H1 (cell line): ENCODE results near the gene SIRT3. TPM values are rescaled to one million over a fixed set of nuclear protein-coding genes. Genes with fewer than 3 reads are reported as not detected.

ENCODE experiments used
- CTCF ChIA-PET: fragments of 300-600 bp; sonication (Branson Sonifier 250); formaldehyde crosslinking; loops from one replicate; lab custom pipeline; 2021; ENCODE audit not compliant: partially characterized antibody; lab: Charles Lee
- POLR2A ChIA-PET: fragments of 300-600 bp; sonication (Branson Sonifier 250); formaldehyde crosslinking; loops from one replicate; lab custom pipeline; 2021; ENCODE audit warnings: inconsistent platforms; ENCODE audit not compliant: partially characterized antibody; lab: Charles Lee
- DNase-seq, 2 experiments: peaks; one replicate each; pipeline versions ENCODE4 v3.0.0 to v3.0.0-alpha.2; 2010 to 2022; ENCODE audit warnings: low spot score in 2 of 2, low read depth in 1 of 2, mixed read lengths in 1 of 2
- FAIRE-seq: peaks from 2 replicates; lab custom pipeline; 2011; peaks lifted over from hg19 to GRCh38; lab: Jason Lieb, UNC
- H2AFZ ChIP-seq: 2 replicates; pipeline ENCODE4 v1.8.1; 2012; ENCODE audit warnings: low read length, inconsistent platforms
- H2AK5ac ChIP-seq: 2 replicates; pipeline ENCODE4 v1.6.1; 2013; ENCODE audit warnings: low read depth, low read length
- H2BK120ac ChIP-seq: replicated peaks from 2 replicates; pipeline ENCODE3; 2013; ENCODE audit warnings: low read depth, low read length, inconsistent platforms
- H2BK12ac ChIP-seq: 2 replicates; pipeline ENCODE4 v1.6.1; 2013; ENCODE audit warnings: low read depth, low read length
- H2BK15ac ChIP-seq: 2 replicates; pipeline ENCODE4 v1.6.1; 2013; ENCODE audit warnings: low read length
- H2BK20ac ChIP-seq: 2 replicates; pipeline ENCODE4 v1.6.1; 2013; ENCODE audit warnings: low read length
- H2BK5ac ChIP-seq: 2 replicates; pipeline ENCODE4 v1.6.1; 2013; ENCODE audit warnings: low read depth, low read length
- H3K14ac ChIP-seq: 2 replicates; pipeline ENCODE4 v1.6.1; 2013; ENCODE audit warnings: inconsistent platforms; ENCODE audit not compliant: insufficient read length
- H3K18ac ChIP-seq: 2 replicates; pipeline ENCODE4 v1.6.1; 2013; ENCODE audit warnings: low read length; ENCODE audit errors: extremely low read depth
- H3K23ac ChIP-seq: 2 replicates; pipeline ENCODE4 v1.6.1; 2013; ENCODE audit warnings: inconsistent platforms; ENCODE audit not compliant: insufficient read length
- H3K23me2 ChIP-seq: 2 replicates; pipeline ENCODE4 v1.6.1; 2013; ENCODE audit warnings: low read depth, low read length
- H3K27ac ChIP-seq: 2 replicates; pipeline ENCODE4 v1.6.1; 2011; ENCODE audit warnings: low read depth, low read length, inconsistent platforms
- H3K27me3 ChIP-seq, 4 experiments: replicated peaks in 1 of 4; 1 replicate in 1 of 4; 2 replicates in 3 of 4; pipeline versions ENCODE4 v1.6.1 to v1.8.1; 2011 to 2013; ENCODE audit warnings: low read length in 3 of 4, mild to moderate bottlenecking in 3 of 4, inconsistent platforms in 2 of 4, mixed read lengths in 2 of 4, moderate library complexity in 1 of 4; ENCODE audit not compliant: control insufficient read depth in 3 of 4, insufficient read depth in 3 of 4; ENCODE audit errors: extremely low read depth in 1 of 4
- H3K36me3 ChIP-seq, 4 experiments: 2 replicates each; pipeline versions ENCODE4 v1.6.1 to v1.8.1; 2011 to 2013; ENCODE audit warnings: mild to moderate bottlenecking in 4 of 4, low read length in 3 of 4, moderate library complexity in 2 of 4, control low read depth in 1 of 4, inconsistent platforms in 1 of 4; ENCODE audit not compliant: insufficient read depth in 4 of 4, control insufficient read depth in 2 of 4
- H3K4ac ChIP-seq: replicated peaks from 2 replicates; pipeline ENCODE3; 2013; ENCODE audit warnings: low read length, low read depth, mixed read lengths, inconsistent platforms; ENCODE audit not compliant: insufficient read length
- H3K4me1 ChIP-seq, 4 experiments: replicated peaks in 1 of 4; 1 replicate in 1 of 4; 2 replicates in 3 of 4; pipeline versions ENCODE4 v1.6.1 to v1.8.1; 2011 to 2013; ENCODE audit warnings: low read length in 3 of 4, inconsistent platforms in 2 of 4, mixed read lengths in 1 of 4; ENCODE audit not compliant: insufficient read depth in 4 of 4, control insufficient read depth in 3 of 4
- H3K4me2 ChIP-seq, 2 experiments: 2 replicates each; pipeline versions ENCODE4 v1.6.1 to v1.8.1; 2011 to 2013; ENCODE audit warnings: low read depth in 2 of 2, low read length in 2 of 2, control low read depth in 1 of 2, inconsistent platforms in 1 of 2, mild to moderate bottlenecking in 1 of 2; ENCODE audit not compliant: insufficient read depth in 1 of 2
- H3K4me3 ChIP-seq, 4 experiments: fragments of 200-600, 300-600 bp in 1 of 4; sonication (generic), shearing (Covaris generic), sonication (Bioruptor Twin) in 1 of 4; 2 replicates each; pipeline versions ENCODE4 v1.5.1 to v1.8.1; 2011 to 2016; ENCODE audit warnings: low read length in 4 of 4, low read depth in 3 of 4, control low read depth in 2 of 4, inconsistent platforms in 2 of 4, mild to moderate bottlenecking in 2 of 4, mixed read lengths in 1 of 4, moderate library complexity in 1 of 4; ENCODE audit not compliant: insufficient read depth in 2 of 4; ENCODE audit errors: extremely low read depth in 1 of 4
- H3K56ac ChIP-seq: replicated peaks from 2 replicates; pipeline ENCODE3; 2013; ENCODE audit warnings: low read depth, mild to moderate bottlenecking, mixed read lengths, low read length, inconsistent platforms; ENCODE audit not compliant: insufficient read length
- H3K79me1 ChIP-seq: 2 replicates; pipeline ENCODE4 v1.6.1; 2013; ENCODE audit warnings: low read depth, low read length, control low read depth
- H3K79me2 ChIP-seq, 2 experiments: 2 replicates each; pipeline versions ENCODE4 v1.6.1 to v1.8.1; 2012 to 2013; ENCODE audit warnings: low read length in 2 of 2, mild to moderate bottlenecking in 2 of 2, inconsistent platforms in 1 of 2; ENCODE audit not compliant: insufficient read depth in 2 of 2, control insufficient read depth in 1 of 2
- H3K9ac ChIP-seq, 4 experiments: replicated peaks in 1 of 4; 1 replicate in 1 of 4; 2 replicates in 3 of 4; pipeline versions ENCODE4 v1.6.1 to v1.8.1; 2011 to 2013; ENCODE audit warnings: low read depth in 3 of 4, low read length in 3 of 4, control low read depth in 2 of 4, mild to moderate bottlenecking in 2 of 4, moderate library complexity in 2 of 4, inconsistent platforms in 1 of 4; ENCODE audit errors: extremely low read depth in 1 of 4
- H3K9me3 ChIP-seq, 2 experiments: 2 replicates each; pipeline versions ENCODE4 v1.6.1 to v1.8.1; 2012 to 2013; ENCODE audit warnings: mild to moderate bottlenecking in 2 of 2, moderate library complexity in 2 of 2, control low read depth in 1 of 2, inconsistent platforms in 1 of 2, low read depth in 1 of 2, low read length in 1 of 2, mixed read lengths in 1 of 2; ENCODE audit not compliant: insufficient read depth in 2 of 2
- H4K20me1 ChIP-seq, 2 experiments: replicated peaks in 1 of 2; 2 replicates each; pipeline versions ENCODE3 to v1.8.1; 2011 to 2013; ENCODE audit warnings: inconsistent platforms in 2 of 2, low read length in 2 of 2, mild to moderate bottlenecking in 1 of 2; ENCODE audit not compliant: insufficient read depth in 2 of 2, control insufficient read depth in 1 of 2
- H4K5ac ChIP-seq: 2 replicates; pipeline ENCODE4 v1.6.1; 2013; ENCODE audit warnings: low read length, low read depth, mixed read lengths, inconsistent platforms; ENCODE audit not compliant: insufficient read length
- H4K8ac ChIP-seq: 2 replicates; pipeline ENCODE4 v1.8.0; 2013; ENCODE audit warnings: mild to moderate bottlenecking, moderate library complexity, low read length, inconsistent platforms; ENCODE audit not compliant: insufficient read depth; ENCODE audit errors: extremely low read depth
- H4K91ac ChIP-seq: replicated peaks from 2 replicates; pipeline ENCODE3; 2013; ENCODE audit warnings: low read length, mixed read lengths, inconsistent platforms; ENCODE audit not compliant: insufficient read length
- BCL11A ChIP-seq, 2 experiments: IDR thresholded peaks; one replicate each; pipeline ENCODE4 v1.6.1; 2011; ENCODE audit warnings: low read depth in 2 of 2, low read length in 2 of 2, mild to moderate bottlenecking in 2 of 2
- CBX8 ChIP-seq: fragments of 300-800, 300-1000 bp; sonication (generic); IDR thresholded peaks from 2 replicates; pipeline ENCODE4 v1.7.1; 2016; ENCODE audit warnings: low read depth, low read length, borderline replicate concordance
- CHD2 ChIP-seq: IDR thresholded peaks from 2 replicates; pipeline ENCODE4 v1.6.1; 2012; ENCODE audit warnings: low read length, improper control_type of control experiment
- CTBP2 ChIP-seq: IDR thresholded peaks from 2 replicates; pipeline ENCODE4 v1.7.0; 2011; ENCODE audit warnings: borderline replicate concordance, mild to moderate bottlenecking, moderate library complexity, mixed read lengths, low read length; ENCODE audit not compliant: insufficient read depth, insufficient read length
- E2F6 ChIP-seq: IDR thresholded peaks from 2 replicates; pipeline ENCODE4 v1.6.1; 2012; ENCODE audit warnings: inconsistent platforms
- POLR2A ChIP-seq, 2 experiments: IDR thresholded peaks; 1 replicate in 1 of 2; 2 replicates in 1 of 2; pipeline ENCODE4 v1.6.1; 2011; ENCODE audit warnings: low read depth in 2 of 2, low read length in 2 of 2, mild to moderate bottlenecking in 2 of 2; ENCODE audit errors: control extremely low read depth in 1 of 2
- RAD21 ChIP-seq, 2 experiments: IDR thresholded peaks in 1 of 2; conservative IDR thresholded peaks in 1 of 2; 2 replicates each; pipeline ENCODE4 v1.6.1; 2011; ENCODE audit warnings: low read depth in 2 of 2, low read length in 2 of 2, improper control_type of control experiment in 1 of 2, inconsistent platforms in 1 of 2, mild to moderate bottlenecking in 1 of 2, moderate library complexity in 1 of 2
- RBBP5 ChIP-seq: IDR thresholded peaks from 2 replicates; pipeline ENCODE4 v1.7.1; 2012; ENCODE audit warnings: low read depth, mild to moderate bottlenecking, inconsistent platforms, low read length, moderate library complexity, borderline replicate concordance
- SAP30 ChIP-seq: fragments of 300-600 bp; sonication (generic); IDR thresholded peaks from 2 replicates; pipeline ENCODE4 v1.7.1; 2012; ENCODE audit warnings: low read length, moderate library complexity, mild to moderate bottlenecking, inconsistent platforms; ENCODE audit not compliant: insufficient read depth, insufficient replicate concordance
- SUZ12 ChIP-seq: fragments of 200-600 bp; sonication (generic); IDR thresholded peaks from 2 replicates; pipeline ENCODE4 v1.6.1; 2012; ENCODE audit warnings: mild to moderate bottlenecking, inconsistent platforms, low read length, moderate library complexity, mixed read lengths
- TAF1 ChIP-seq: IDR thresholded peaks from 2 replicates; pipeline ENCODE4 v1.6.1; 2011; ENCODE audit warnings: mild to moderate bottlenecking, low read depth, low read length
- TEAD4 ChIP-seq: IDR thresholded peaks from 2 replicates; pipeline ENCODE4 v1.6.1; 2012; ENCODE audit warnings: low read depth, low read length, inconsistent platforms, mixed read lengths
- WGBS, 2 experiments: shearing (Covaris generic) in 1 of 2; methylation state at CpG; one replicate each; pipeline versions ENCODE4 v1.1.6 to v1.1.7; 2013 to 2015; ENCODE audit warnings: low lambda C conversion rate in 2 of 2, mixed read lengths in 2 of 2, inconsistent platforms in 1 of 2, low coverage in 1 of 2, missing lambda C conversion rate in 1 of 2; ENCODE audit not compliant: insufficient replicate concordance in 2 of 2, insufficient coverage in 1 of 2, insufficient read length in 1 of 2; ENCODE audit errors: extremely low coverage in 1 of 2, missing lambda C conversion rate in 1 of 2; 5-methylcytosine and 5-hydroxymethylcytosine counted together
- polyA plus RNA-seq, 7 experiments: library from polyadenylated mRNA; depleted of rRNA in 3 of 7; stranded (reverse) in 5 of 7; unstranded in 2 of 7; fragments of >200 nt in 5 of 7; fragments of 200-250 nt in 2 of 7; gene quantifications; 1 replicate in 5 of 7; 2 replicates in 1 of 7; 4 replicates in 1 of 7; pipeline versions ENCODE4 v1.2.1 to v1.2.3, GENCODE V29; 2011 to 2013; ENCODE audit warnings: missing spikeins in 2 of 7, mixed read lengths in 2 of 7
- total RNA-seq: library from RNA; stranded (reverse); fragmentation: NEBNext Ultra II Directional; extraction: Animal tissue kit (Norgen Biotek cat#: 25700); gene quantifications from 2 replicates; pipeline ENCODE4 v1.2.1, GENCODE V29; 2021

SIRT3 gene
- total and polyA plus RNA-seq, 2 of the 8 experiments (the other 6 are each of a cell fraction or from before 2014, with no cell fraction given) = 14.3 to 21.6 TPM

GRCh38 chr11:207863-208180, 28.3 kb downstream of the SIRT3 start:
- no peak overlapping the region for H2BK20ac ChIP-seq
- H2BK5ac ChIP-seq = peak overlapping the region; percentile 47
- H2BK15ac ChIP-seq = no peak overlapping the region
- no peak for DNase-seq
- no peak overlapping the region; the same call in 1 of the 2 replicates for H2AK5ac ChIP-seq
- H4K5ac ChIP-seq = no peak overlapping the region
- no peak overlapping the region for H2BK120ac ChIP-seq
- H3K4me3 ChIP-seq = peak overlapping the region; percentile 85 to 89 (median 87)
- POLR2A ChIA-PET = interaction anchor here (0.8 to 2.0 kb wide), 11 partner anchors 8 to 299 kb away, joined by 3 to 11 read pairs (median 4); partner anchors contain the start of genes RNH1 and SIRT3
- H3K4me1 ChIP-seq = peaks cover 0 to 23% (median 9%) of the 10 kb centered on the region in 4 experiments; a peak in 5 of 7 replicates
- peak overlapping the region; percentile 74 for H3K27ac ChIP-seq
- H3K4ac ChIP-seq = peak overlapping the region; percentile 50
- CTCF ChIA-PET = interaction anchor here (1.0 to 1.3 kb wide), 3 partner anchors 11 to 156 kb away, joined by 3 to 6 read pairs (median 3); no protein-coding TSS in a partner anchor
- peak overlapping the region; percentile 88 for H3K18ac ChIP-seq
- H3K27me3 ChIP-seq = no peaks in the 10 kb centered on the region
- H3K23me2 ChIP-seq = peaks cover 22% of the 10 kb centered on the region
- H3K36me3 ChIP-seq = peaks cover 21 to 42% (median 31%) of the 10 kb centered on the region in 4 experiments
- FAIRE-seq = no peak
- H4K20me1 ChIP-seq = peaks cover 0 to 34% of the 10 kb centered on the region in 2 experiments
- peak overlapping the region; percentile 78; the same call in 1 of the 2 replicates for H4K8ac ChIP-seq
- H2AFZ ChIP-seq = no peak overlapping the region
- no peaks in the 10 kb centered on the region for H3K9me3 ChIP-seq
- H3K79me2 ChIP-seq = peaks cover 0 to 31% of the 10 kb centered on the region in 2 experiments; a peak in 3 of 4 replicates
- H3K14ac ChIP-seq = no peak overlapping the region
- peak overlapping the region; percentile 51 to 76 (median 73) for H3K9ac ChIP-seq
- no peak overlapping the region for H4K91ac ChIP-seq
- peaks cover 11% of the 10 kb centered on the region for H3K79me1 ChIP-seq
- H3K56ac ChIP-seq = peak overlapping the region; percentile 43
- peak overlapping the region; percentile 97 to 100 for H3K4me2 ChIP-seq
- H3K23ac ChIP-seq = no peak overlapping the region
- 1% methylated on average over 27 of the region's 27 CpGs; no CpG with 5 or more reads in 1 of the 2 experiments for WGBS, 2 experiments
- H2BK12ac ChIP-seq = 0 out of 2 replicates have a peak overlapping the region, but pooled peaks have one; percentile 52
- no peak; the same call in 1 of the 2 replicates for TF ChIP-seq TAF1
- no peak for TF ChIP-seq CBX8
- no peak for TF ChIP-seq SUZ12
- TF ChIP-seq TEAD4 = no peak
- TF ChIP-seq CTBP2 = no peak
- no peak for TF ChIP-seq RAD21 (IDR thresholded peaks at IDR 0.05 in 1 of 2, conservative IDR thresholded peaks at IDR 0.05 in 1 of 2; ENCODE audit: low read depth in 2 of 2, low read length in 2 of 2)
- TF ChIP-seq SAP30 = no peak
- TF ChIP-seq E2F6 = 0 out of 2 replicates have a peak, but pooled peaks have one; percentile 21
- peak; percentile 60; the same call in 1 of the 2 replicates for TF ChIP-seq RBBP5
- TF ChIP-seq CHD2 = no peak
- no peak for TF ChIP-seq BCL11A (IDR thresholded peaks at IDR 0.05; ENCODE audit: low read depth in 2 of 2, low read length in 2 of 2)
- TF ChIP-seq POLR2A (IDR thresholded peaks at IDR 0.05; ENCODE audit: control extremely low read depth in 1 of 2, low read depth in 2 of 2, low read length in 2 of 2) = 0 out of 3 replicates have a peak, but pooled peaks of 1 of the 2 experiments have one; percentile 49
